Vagina (tissue), 2 donors: Measurements from ENCODE around the gene CLIC3.

Experiments
- POLR2A ChIP-seq, 2 donors: fragments of 450-650 bp; IDR thresholded peaks; one replicate each; pipeline ENCODE4 v1.6.1; 2017; ENCODE audit warnings: antibody characterized with exemption in 2 of 2, mild to moderate bottlenecking in 2 of 2, moderate library complexity in 2 of 2
- TF ChIP-seq, protein P1 (sequence below), 3 experiments: fragments of 450-650 bp in 2 of 3; fragments of 200-600 bp in 1 of 3; sonication (generic) in 1 of 3; IDR thresholded peaks; one replicate each; pipeline ENCODE4 v1.5.1; 2017 to 2019; ENCODE audit warnings: antibody characterized with exemption in 3 of 3, mild to moderate bottlenecking in 2 of 3, moderate library complexity in 2 of 3

DNA sequence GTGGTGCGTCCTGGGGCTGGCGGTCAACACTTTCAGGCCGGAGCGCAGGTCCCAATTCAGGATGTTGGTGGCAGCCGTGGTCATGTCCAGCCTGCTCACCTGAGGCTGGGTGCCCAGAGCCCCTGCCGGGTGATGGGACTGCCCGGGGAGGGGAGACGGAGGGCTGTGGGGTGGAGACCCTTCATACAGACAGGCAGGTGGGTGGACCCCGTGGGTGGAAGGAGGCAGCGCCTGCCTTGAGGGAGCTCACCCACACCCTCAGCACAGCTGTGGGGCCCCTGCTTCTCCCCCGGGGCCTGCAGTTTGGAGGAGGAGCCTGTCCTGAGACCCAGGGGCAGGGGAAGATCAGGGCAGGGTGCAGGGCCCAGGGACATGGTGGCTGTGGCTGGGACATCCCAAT is 26.0 kb downstream of the CLIC3 start:
- TF ChIP-seq, protein P1, sequence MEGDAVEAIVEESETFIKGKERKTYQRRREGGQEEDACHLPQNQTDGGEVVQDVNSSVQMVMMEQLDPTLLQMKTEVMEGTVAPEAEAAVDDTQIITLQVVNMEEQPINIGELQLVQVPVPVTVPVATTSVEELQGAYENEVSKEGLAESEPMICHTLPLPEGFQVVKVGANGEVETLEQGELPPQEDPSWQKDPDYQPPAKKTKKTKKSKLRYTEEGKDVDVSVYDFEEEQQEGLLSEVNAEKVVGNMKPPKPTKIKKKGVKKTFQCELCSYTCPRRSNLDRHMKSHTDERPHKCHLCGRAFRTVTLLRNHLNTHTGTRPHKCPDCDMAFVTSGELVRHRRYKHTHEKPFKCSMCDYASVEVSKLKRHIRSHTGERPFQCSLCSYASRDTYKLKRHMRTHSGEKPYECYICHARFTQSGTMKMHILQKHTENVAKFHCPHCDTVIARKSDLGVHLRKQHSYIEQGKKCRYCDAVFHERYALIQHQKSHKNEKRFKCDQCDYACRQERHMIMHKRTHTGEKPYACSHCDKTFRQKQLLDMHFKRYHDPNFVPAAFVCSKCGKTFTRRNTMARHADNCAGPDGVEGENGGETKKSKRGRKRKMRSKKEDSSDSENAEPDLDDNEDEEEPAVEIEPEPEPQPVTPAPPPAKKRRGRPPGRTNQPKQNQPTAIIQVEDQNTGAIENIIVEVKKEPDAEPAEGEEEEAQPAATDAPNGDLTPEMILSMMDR (IDR thresholded peaks at IDR 0.05) = no peak
- TF ChIP-seq POLR2A (IDR thresholded peaks at IDR 0.05) = no peak
